ENCODE data around the gene MGAT3.

GRCh38 chr22:39481595-39481994 is 24.8 kb downstream of the MGAT3 start:
- TF ChIP-seq, protein P1, sequence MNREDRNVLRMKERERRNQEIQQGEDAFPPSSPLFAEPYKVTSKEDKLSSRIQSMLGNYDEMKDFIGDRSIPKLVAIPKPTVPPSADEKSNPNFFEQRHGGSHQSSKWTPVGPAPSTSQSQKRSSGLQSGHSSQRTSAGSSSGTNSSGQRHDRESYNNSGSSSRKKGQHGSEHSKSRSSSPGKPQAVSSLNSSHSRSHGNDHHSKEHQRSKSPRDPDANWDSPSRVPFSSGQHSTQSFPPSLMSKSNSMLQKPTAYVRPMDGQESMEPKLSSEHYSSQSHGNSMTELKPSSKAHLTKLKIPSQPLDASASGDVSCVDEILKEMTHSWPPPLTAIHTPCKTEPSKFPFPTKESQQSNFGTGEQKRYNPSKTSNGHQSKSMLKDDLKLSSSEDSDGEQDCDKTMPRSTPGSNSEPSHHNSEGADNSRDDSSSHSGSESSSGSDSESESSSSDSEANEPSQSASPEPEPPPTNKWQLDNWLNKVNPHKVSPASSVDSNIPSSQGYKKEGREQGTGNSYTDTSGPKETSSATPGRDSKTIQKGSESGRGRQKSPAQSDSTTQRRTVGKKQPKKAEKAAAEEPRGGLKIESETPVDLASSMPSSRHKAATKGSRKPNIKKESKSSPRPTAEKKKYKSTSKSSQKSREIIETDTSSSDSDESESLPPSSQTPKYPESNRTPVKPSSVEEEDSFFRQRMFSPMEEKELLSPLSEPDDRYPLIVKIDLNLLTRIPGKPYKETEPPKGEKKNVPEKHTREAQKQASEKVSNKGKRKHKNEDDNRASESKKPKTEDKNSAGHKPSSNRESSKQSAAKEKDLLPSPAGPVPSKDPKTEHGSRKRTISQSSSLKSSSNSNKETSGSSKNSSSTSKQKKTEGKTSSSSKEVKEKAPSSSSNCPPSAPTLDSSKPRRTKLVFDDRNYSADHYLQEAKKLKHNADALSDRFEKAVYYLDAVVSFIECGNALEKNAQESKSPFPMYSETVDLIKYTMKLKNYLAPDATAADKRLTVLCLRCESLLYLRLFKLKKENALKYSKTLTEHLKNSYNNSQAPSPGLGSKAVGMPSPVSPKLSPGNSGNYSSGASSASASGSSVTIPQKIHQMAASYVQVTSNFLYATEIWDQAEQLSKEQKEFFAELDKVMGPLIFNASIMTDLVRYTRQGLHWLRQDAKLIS (CRISPR knock-in tag; IDR thresholded peaks at IDR 0.05) = no peak
- TF ChIP-seq EP300 (IDR thresholded peaks at IDR 0.05; ENCODE audit: low read length) (no peak), MXI1 (IDR thresholded peaks at IDR 0.05; ENCODE audit: low read depth, low read length) (no peak)
